ENCODE measurements around the gene MINDY3. TPM values are rescaled to one million over a fixed set of nuclear protein-coding genes. Genes with fewer than 3 reads are reported as not detected.

MINDY3 gene
- total and polyA plus RNA-seq, 12 donors = 10.8 to 26.0 (median 22.2) TPM

- peaks cover 0 to 92% (median 17%) of the 10 kb centered on the region in 9 donors for H3K36me3 ChIP-seq
Measured at GRCh38 chr10:15829495-15829894, 30.8 kb downstream of the MINDY3 start.

GRCh38 chr10:15824498-15824897, 35.8 kb downstream of the MINDY3 start:
- TF ChIP-seq, protein P1, sequence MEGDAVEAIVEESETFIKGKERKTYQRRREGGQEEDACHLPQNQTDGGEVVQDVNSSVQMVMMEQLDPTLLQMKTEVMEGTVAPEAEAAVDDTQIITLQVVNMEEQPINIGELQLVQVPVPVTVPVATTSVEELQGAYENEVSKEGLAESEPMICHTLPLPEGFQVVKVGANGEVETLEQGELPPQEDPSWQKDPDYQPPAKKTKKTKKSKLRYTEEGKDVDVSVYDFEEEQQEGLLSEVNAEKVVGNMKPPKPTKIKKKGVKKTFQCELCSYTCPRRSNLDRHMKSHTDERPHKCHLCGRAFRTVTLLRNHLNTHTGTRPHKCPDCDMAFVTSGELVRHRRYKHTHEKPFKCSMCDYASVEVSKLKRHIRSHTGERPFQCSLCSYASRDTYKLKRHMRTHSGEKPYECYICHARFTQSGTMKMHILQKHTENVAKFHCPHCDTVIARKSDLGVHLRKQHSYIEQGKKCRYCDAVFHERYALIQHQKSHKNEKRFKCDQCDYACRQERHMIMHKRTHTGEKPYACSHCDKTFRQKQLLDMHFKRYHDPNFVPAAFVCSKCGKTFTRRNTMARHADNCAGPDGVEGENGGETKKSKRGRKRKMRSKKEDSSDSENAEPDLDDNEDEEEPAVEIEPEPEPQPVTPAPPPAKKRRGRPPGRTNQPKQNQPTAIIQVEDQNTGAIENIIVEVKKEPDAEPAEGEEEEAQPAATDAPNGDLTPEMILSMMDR (IDR thresholded peaks at IDR 0.05) = peak; percentile 26 to 71 (median 55)
- ATAC-seq = no peak
- DNase-seq = no peak
- Histone ChIP-seq H3K27ac (no peak overlapping the region), H3K36me3 (peaks cover 0 to 82% (median 11%) of the 10 kb centered on the region in 9 donors), H3K27me3 (no peaks in the 10 kb centered on the region), H3K4me1 (peaks cover 0 to 11% (median 0%) of the 10 kb centered on the region in 9 donors), H3K4me3 (no peak overlapping the region), H3K9me3 (no peaks in the 10 kb centered on the region)
- 65 to 83% methylated on average over 1 of the region's 1 CpG for WGBS, 2 donors
- intact Hi-C loops (cut with DNase I) = loop anchor here in 8 of 10 donors (2.0 to 10.0 kb wide), 7 partner anchors 97 to 397 kb away; no protein-coding TSS in a partner anchor

More at GRCh38 chr10:15829495-15829894, 30.8 kb downstream of the MINDY3 start:
- TF ChIP-seq, protein P1 (IDR thresholded peaks at IDR 0.05) = no peak
- Histone ChIP-seq H3K4me3 (no peak overlapping the region), H3K27me3 (no peaks in the 10 kb centered on the region), H3K27ac (no peak overlapping the region), H3K4me1 (no peaks in the 10 kb centered on the region), H3K9me3 (no peaks in the 10 kb centered on the region)
- ATAC-seq (no peak), DNase-seq (no peak)
- WGBS, 2 donors = 89 to 91% methylated on average over 4 of the region's 4 CpGs
- intact Hi-C loops (cut with DNase I) = loop anchor here in 7 of 10 donors (5.0 to 10.0 kb wide), 4 partner anchors 102 to 397 kb away; no protein-coding TSS in a partner anchor

DNA sequence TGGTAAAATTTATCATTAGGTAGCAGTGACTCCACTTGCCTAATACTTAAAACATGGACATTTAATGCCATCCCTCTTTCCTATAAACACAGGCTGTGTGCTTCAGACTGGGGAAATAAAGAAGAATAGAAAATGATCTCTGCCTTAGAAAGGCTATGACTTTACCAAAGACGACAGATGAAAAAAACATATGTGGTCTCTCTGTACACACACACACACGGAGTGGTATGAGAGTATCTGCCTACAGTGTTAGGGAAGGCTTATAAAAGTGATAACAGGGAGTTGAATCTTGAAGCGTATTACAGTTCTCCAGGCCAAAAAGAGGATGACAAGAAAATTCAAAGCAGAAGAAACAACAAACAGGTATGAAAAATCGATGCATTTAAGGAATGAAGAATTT, 38.2 kb downstream of the MINDY3 start:
- intact Hi-C loops (cut with DNase I) = loop anchor here in 8 of 10 donors (5.0 to 10.0 kb wide), 6 partner anchors 95 to 395 kb away; no protein-coding TSS in a partner anchor
- ATAC-seq = peak in 1 of 8 donors; percentile 46
- Histone ChIP-seq H3K9me3 (no peaks in the 10 kb centered on the region), H3K27me3 (no peaks in the 10 kb centered on the region), H3K4me3 (no peak overlapping the region), H3K27ac (no peak overlapping the region), H3K4me1 (peaks cover 0 to 20% (median 9%) of the 10 kb centered on the region in 9 donors), H3K36me3 (peaks cover 0 to 72% (median 11%) of the 10 kb centered on the region in 9 donors)
- 55 to 57% methylated on average over 4 of the region's 4 CpGs for WGBS, 2 donors
- DNase-seq = no peak
- TF ChIP-seq, protein P1 (IDR thresholded peaks at IDR 0.05) = no peak

DNA sequence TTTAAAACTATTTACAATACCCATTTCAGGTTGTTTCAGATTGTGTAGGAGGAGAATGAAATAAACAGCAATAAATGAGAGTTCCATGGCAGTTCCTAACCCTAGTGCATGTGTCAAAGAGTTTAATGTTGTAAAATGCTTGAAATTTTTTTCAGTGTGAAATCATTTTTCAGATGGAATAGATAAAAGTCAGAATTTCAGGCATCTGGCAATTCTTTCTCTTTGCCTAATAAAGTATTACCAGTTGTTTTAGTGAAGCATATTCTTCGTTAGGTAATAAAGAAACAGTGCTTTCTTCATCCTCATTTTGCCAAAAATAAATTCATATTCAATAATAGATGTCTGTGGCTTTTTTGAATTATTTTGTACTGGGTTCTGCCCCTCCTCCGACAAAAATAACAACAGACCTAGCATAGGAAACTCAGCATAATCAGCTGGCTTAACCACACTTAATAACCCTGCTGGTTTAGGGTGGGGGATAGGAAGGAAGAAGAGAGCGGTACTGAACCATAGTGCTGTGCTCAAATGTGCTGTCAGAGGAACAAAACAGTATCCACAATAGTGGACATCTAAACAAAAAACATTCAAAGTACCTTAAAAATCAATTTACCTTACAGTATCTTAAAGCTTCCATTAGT, 39.1 kb downstream of the MINDY3 start:
- no peaks in the 10 kb centered on the region for H3K9me3 ChIP-seq
- WGBS, 2 donors = 69 to 81% methylated on average over 3 of the region's 3 CpGs

More for the DNA sequence above, 39.1 kb downstream of the MINDY3 start:
- ATAC-seq (no peak), DNase-seq (no peak)
- Histone ChIP-seq H3K4me3 (no peak overlapping the region), H3K4me1 (peaks cover 0 to 22% (median 12%) of the 10 kb centered on the region in 9 donors), H3K27me3 (no peaks in the 10 kb centered on the region), H3K36me3 (peaks cover 0 to 72% (median 11%) of the 10 kb centered on the region in 9 donors), H3K27ac (no peak overlapping the region)
- TF ChIP-seq, protein P1 (IDR thresholded peaks at IDR 0.05) = no peak
- intact Hi-C loops (cut with DNase I) = loop anchor here in 8 of 10 donors (5.0 to 10.0 kb wide), 6 partner anchors 94 to 394 kb away; no protein-coding TSS in a partner anchor
